Left cardiac atrium (tissue), 4 donors: Measurements from ENCODE around the gene MATN4. TPM values are rescaled to one million over a fixed set of nuclear protein-coding genes. Genes with fewer than 3 reads are reported as not detected.

ENCODE experiments used
- ATAC-seq, 2 donors: fragments of 200-7000 bp; cut with Tn5 transposase; one replicate each; pipeline ENCODE4 v1.9.1; 2020; ENCODE audit warnings: mild to moderate bottlenecking in 2 of 2, moderate library complexity in 2 of 2
- DNase-seq: peaks from one replicate; pipeline ENCODE4 v3.0.0-alpha.2; 2020
- intact Hi-C, 2 donors: fragments of 100-400 bp; cut with DNase I; formaldehyde crosslinking; loops; one replicate each; pipeline versions ENCODE4 v1.14.1 to v1.15.1; 2022 to 2023
- total RNA-seq, 2 donors: library from RNA; stranded (reverse); fragmentation: NEBNext Ultra II Directional; extraction: Animal tissue kit (Norgen Biotek cat#: 25700); gene quantifications; one replicate each; pipeline ENCODE4 v1.2.1, GENCODE V29; 2021
- donor health status: DM: no; HTN: yes; CAD: no.
- donor health status: DM: no; HTN: yes; CAD: no; lungs with severe emphysema.
- donor health status: DM: yes; HTN: yes; CAD: no.
- donor health status: Dilated cardiomyopathy.

MATN4 gene
- total RNA-seq, 2 donors from 2014 or later: not detected

GRCh38 chr20:45318948-45319347, 10.8 kb upstream of the MATN4 start:
- ATAC-seq (no peak), DNase-seq (no peak)
- intact Hi-C loops: loop anchor here (1.0 to 5.0 kb wide), 4 partner anchors 128 to 453 kb away; no protein-coding TSS in a partner anchor

- DNase-seq (no peak), ATAC-seq (no peak)
- intact Hi-C loops: loop anchor here (2.0 to 5.0 kb wide), 3 partner anchors 129 to 454 kb away; no protein-coding TSS in a partner anchor
These were observed 10.4 kb upstream of the MATN4 start for GRCh38 chr20:45318386-45318939.

GRCh38 chr20:45317826-45318225, 9.7 kb upstream of the MATN4 start:
- intact Hi-C loops: loop anchor here (2.0 to 5.0 kb wide), 3 partner anchors 129 to 454 kb away; no protein-coding TSS in a partner anchor
- DNase-seq (no peak), ATAC-seq (no peak)

GRCh38 chr20:45316150-45317080, 8.3 kb upstream of the MATN4 start:
- intact Hi-C loops: loop anchor here in 1 of 2 donors (5.0 kb wide), 2 partner anchors 131 to 456 kb away; no protein-coding TSS in a partner anchor
- DNase-seq (no peak), ATAC-seq (no peak)

- DNase-seq (no peak), ATAC-seq (no peak)
- intact Hi-C loops: loop anchor here in 1 of 2 donors (5.0 kb wide), 2 partner anchors 132 to 457 kb away; no protein-coding TSS in a partner anchor
These were observed 7.6 kb upstream of the MATN4 start for GRCh38 chr20:45315672-45316071.

GRCh38 chr20:45313943-45314342, 5.8 kb upstream of the MATN4 start:
- ATAC-seq (no peak), DNase-seq (no peak)
- intact Hi-C loops: no loop called here

- intact Hi-C loops: no loop called here
- DNase-seq (no peak), ATAC-seq (no peak)
These were observed 5.1 kb upstream of the MATN4 start for GRCh38 chr20:45313065-45313695.

GRCh38 chr20:45312241-45312640, 4.1 kb upstream of the MATN4 start:
- DNase-seq: no peak
- ATAC-seq: no peak
- intact Hi-C loops: no loop called here

GRCh38 chr20:45311589-45312211, 3.6 kb upstream of the MATN4 start:
- intact Hi-C loops: no loop called here
- DNase-seq (peak; percentile 59), ATAC-seq (peak; percentile 54 to 72)

- intact Hi-C loops: no loop called here
- DNase-seq: no peak
- ATAC-seq: no peak
These were observed 976 bp upstream of the MATN4 start for GRCh38 chr20:45309075-45309474.

- intact Hi-C loops: no loop called here
- no peak for ATAC-seq
- DNase-seq: no peak
These were observed 941 bp downstream of the MATN4 start for GRCh38 chr20:45307076-45307640.

GRCh38 chr20:45306431-45306982, 1.6 kb downstream of the MATN4 start, which contains the start of gene RBPJL:
RBPJL (plus strand) TSS chr20:45306840; CDS start chr20:45306923, 83 bp downstream.
- ATAC-seq (no peak), DNase-seq (no peak)
- intact Hi-C loops: no loop called here

GRCh38 chr20:45305262-45305661, 2.8 kb downstream of the MATN4 start:
- intact Hi-C loops: no loop called here
- ATAC-seq: no peak

GRCh38 chr20:45304464-45304999, 3.6 kb downstream of the MATN4 start:
- no peak for ATAC-seq
- no peak for DNase-seq
- intact Hi-C loops: no loop called here

More at GRCh38 chr20:45305262-45305661, 2.8 kb downstream of the MATN4 start:
- no peak for DNase-seq

GRCh38 chr20:45303586-45304463, 4.3 kb downstream of the MATN4 start:
- DNase-seq (no peak), ATAC-seq (no peak)
- intact Hi-C loops: no loop called here

GRCh38 chr20:45301824-45302271, 6.3 kb downstream of the MATN4 start:
- no peak for ATAC-seq
- intact Hi-C loops: no loop called here
- DNase-seq: no peak

- ATAC-seq (no peak), DNase-seq (no peak)
- intact Hi-C loops: no loop called here
These were observed 7.1 kb downstream of the MATN4 start for GRCh38 chr20:45300961-45301360.
